Ishikawa (cell line): ENCODE measurements around the gene CDC25C.

Experiments
- CEBPB ChIP-seq: IDR thresholded peaks from 2 replicates; pipeline ENCODE4 v1.6.1; 2012
- CREB1 ChIP-seq: IDR thresholded peaks from 2 replicates; pipeline ENCODE4 v1.6.1; 2012; ENCODE audit warnings: low read depth
- EP300 ChIP-seq: IDR thresholded peaks from 2 replicates; pipeline ENCODE4 v1.6.1; 2012; ENCODE audit warnings: borderline replicate concordance
- FOXM1 ChIP-seq: IDR thresholded peaks from 2 replicates; pipeline ENCODE4 v1.6.1; 2012; ENCODE audit warnings: low read depth, borderline replicate concordance
- MAX ChIP-seq: IDR thresholded peaks from 2 replicates; pipeline ENCODE4 v1.6.1; 2012
- RAD21 ChIP-seq: IDR thresholded peaks from 2 replicates; pipeline ENCODE4 v1.6.1; 2012; ENCODE audit warnings: low read depth
- REST ChIP-seq: IDR thresholded peaks from 2 replicates; pipeline ENCODE4 v1.6.1; 2012; ENCODE audit warnings: low read depth, mild to moderate bottlenecking
- TAF1 ChIP-seq: IDR thresholded peaks from 2 replicates; pipeline ENCODE4 v1.6.1; 2012; ENCODE audit warnings: low read depth, mild to moderate bottlenecking
- TCF12 ChIP-seq: IDR thresholded peaks from 2 replicates; pipeline ENCODE4 v1.6.1; 2012; ENCODE audit warnings: low read depth
- TEAD4 ChIP-seq: IDR thresholded peaks from 2 replicates; pipeline ENCODE4 v1.6.1; 2012
- USF1 ChIP-seq: IDR thresholded peaks from 2 replicates; pipeline ENCODE4 v1.6.1; 2012
- YY1 ChIP-seq: IDR thresholded peaks from 2 replicates; pipeline ENCODE4 v1.6.1; 2012; ENCODE audit warnings: low read depth
- ZBTB7A ChIP-seq: IDR thresholded peaks from 2 replicates; pipeline ENCODE4 v1.6.1; 2012; ENCODE audit warnings: low read depth

GRCh38 chr5:138351056-138351455, 19.5 kb upstream of the CDC25C start:
- TF ChIP-seq TEAD4, result no peak
- TF ChIP-seq CEBPB, result no peak
- TF ChIP-seq FOXM1, result no peak
- TF ChIP-seq MAX, result no peak
- TF ChIP-seq TCF12, result no peak
- TF ChIP-seq EP300, result no peak
- no peak for TF ChIP-seq YY1
- TF ChIP-seq CREB1, result no peak
- no peak for TF ChIP-seq TAF1
- TF ChIP-seq ZBTB7A, result no peak
- TF ChIP-seq REST, result no peak
- TF ChIP-seq RAD21, result no peak
- TF ChIP-seq USF1, result no peak
